CD4-positive, alpha-beta T cell treated with Interferon gamma for 1 hour (primary cell): Measurements from ENCODE around the gene CD200.
"Not testable (repeated sequence)": the region's sequence is repeated elsewhere in the genome, so short reads cannot be mapped to it uniquely, and the experiment has no call there.

Experiments used
- DNase-seq: peaks from one replicate; pipeline ENCODE4 v3.0.0-alpha.2; 2020

Gene CD200

DNA sequence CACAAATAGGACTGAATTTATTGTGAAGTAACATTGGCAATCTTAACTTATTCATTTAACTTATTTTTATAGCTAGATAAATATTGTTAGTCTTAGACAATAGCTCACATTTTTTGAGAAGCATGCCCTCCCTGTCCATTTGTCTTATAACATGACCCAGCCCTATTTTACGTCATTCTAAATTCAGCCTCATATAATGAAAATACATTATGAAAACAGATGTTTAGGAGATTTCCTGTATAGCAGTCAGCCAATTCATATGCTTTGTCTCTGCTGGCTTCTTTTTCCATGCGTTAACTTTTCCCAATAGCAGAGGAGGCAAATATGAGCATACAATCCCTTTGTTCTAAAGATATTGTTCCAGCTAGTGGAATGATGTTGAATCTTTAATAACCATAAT is 29.3 kb downstream of the CD200 start:
- DNase-seq = no peak

DNA sequence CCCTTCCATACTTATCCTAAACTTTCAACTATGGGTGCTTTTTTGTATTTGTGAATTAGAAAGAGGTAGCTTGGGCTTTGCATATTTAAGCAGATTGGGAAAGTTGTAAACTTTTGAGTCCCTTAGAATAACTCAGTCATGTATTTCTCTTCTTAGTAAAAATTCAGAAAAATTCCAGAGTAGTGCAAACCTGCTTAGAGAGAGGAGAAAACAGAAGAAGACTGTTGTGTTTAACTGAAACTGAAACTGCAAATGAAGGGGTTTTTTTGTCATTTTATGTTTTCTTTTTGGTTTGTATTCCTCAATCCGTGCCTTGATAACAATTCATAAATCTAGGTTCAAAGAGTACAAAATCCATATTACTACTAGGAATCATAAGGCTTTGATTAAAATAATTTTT is 31.3 kb downstream of the CD200 start:
- DNase-seq = no peak

DNA sequence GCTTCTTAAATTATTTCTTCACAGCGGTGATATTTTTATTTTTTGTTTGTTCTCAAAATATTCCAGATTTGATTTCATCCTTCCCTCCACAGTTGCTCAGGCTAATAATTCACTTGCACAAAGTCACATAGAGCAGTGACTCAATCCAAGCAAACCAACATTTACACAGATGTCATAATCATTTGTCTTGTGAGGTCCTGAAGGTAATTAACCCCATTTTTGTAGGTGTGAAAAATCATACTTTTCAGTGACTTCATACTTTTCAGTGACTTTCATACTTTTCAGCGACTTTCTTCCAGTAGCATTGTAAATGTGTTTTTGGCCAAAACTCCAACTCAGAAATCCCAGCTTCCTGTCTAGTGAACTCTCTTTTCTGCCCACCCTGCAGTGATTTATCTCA is 32.1 kb downstream of the CD200 start:
- DNase-seq = no peak

DNA sequence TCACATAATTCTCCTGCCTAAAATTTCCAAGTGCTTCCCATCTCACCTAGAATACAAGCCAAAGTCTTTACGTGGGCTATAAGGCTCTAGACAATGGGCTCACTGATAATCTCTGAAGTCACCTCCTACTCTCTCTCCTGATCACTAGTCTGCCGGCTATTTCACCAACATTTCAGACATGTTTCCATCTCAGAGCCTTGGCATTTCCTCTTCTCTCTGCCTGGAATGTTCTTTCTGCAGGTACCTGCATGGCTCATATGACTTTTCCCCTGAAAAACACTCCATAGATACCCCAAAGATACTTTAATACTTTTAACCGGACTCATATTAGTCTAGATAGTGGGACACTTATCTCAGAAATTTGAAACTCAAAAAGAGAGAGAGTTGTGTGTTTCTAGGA is 32.7 kb downstream of the CD200 start:
- DNase-seq = no peak

DNA sequence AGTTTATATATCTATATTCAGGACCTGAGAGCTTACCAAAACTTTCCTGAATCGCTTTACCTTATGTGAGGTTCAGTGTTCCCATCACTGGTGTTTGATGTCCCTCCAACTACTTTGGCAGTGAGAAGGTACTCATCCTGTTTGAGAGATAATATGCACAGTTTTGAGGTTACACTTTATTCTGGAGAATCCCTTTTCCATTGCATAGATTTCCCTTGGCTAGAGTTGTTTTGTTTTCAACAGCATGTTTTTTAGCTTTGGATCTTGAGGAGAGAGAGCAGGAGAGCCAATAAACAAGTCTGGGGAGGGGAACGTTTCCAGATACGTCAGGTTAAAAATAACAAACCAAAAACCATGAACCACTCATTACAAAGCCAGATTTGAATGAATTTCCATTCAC is 33.6 kb downstream of the CD200 start:
- DNase-seq = no peak

DNA sequence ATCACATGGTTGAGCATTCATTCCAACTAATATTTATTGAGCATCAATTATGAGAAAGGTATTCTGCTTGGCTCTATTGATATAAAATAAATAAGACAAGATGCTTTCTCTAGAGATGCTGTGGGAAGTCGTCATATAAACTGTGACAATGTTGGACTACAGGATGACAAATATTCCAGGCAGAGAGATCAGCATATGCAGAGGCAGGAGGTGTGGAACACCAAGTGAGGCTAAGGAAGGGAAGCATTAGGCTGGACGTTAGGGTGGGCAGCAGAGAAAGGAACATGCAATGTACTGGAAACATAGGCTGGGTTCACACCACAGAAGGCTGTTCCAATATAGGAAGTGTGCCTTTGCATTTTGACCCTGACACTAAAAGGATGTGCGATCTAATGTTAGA is 38.6 kb downstream of the CD200 start:
- no peak for DNase-seq

DNA sequence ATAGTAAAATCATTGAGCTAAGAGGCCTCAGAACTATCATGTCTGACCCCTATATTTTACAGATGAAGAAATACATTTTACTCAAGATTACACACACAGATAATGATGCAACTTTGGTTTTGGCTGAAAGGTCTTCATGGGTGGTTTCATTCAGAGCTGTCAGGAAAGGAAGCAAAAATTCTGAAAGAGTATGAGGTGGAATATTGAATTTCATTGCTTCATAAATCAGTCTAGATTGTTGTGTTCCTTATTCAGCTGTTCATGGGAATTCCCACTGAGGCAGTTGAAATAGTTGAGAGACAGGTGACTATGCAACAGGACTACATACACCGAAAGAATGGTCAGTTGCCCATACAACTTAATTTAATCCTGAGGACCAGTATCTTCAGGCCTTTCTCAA is 39.4 kb downstream of the CD200 start:
- no peak for DNase-seq

DNA sequence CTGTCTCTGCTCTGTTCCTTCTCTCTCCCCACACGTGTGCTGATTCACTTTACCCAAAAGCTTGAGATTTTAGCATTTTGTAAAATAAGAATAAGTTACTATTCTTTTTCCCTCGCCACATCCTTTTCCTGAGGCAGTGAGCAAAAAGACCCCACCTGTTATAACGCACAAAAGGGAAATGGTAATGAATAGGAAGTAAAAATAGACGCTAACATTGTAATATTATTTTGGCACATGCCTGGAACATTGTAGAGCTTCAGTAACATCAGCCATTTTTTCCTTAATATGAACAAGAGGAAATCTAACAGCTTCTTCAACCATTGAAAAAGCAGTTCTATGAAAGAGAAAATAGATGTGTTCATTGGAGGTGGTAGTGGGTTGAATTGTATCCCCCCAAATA is 40.5 kb downstream of the CD200 start:
- no peak for DNase-seq

DNA sequence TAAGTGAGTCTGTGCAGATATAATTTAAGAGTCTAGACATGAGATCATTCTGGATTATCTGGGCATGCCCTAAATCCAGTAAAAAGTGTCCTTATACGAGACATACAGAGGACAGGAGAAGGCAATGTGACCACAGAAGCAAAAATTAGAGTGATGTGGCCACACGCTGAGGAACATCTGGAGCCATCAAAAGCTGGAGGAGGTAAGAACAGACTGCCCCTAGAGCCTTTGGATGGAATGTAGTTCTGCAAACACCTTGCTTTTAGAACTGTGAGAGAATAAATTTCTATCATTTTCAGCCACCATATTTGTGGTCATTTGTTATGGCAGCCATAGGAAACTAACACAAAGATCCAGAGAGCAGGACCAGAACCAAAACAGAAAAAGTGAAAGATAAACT is 41.0 kb downstream of the CD200 start:
- DNase-seq = no peak

DNA sequence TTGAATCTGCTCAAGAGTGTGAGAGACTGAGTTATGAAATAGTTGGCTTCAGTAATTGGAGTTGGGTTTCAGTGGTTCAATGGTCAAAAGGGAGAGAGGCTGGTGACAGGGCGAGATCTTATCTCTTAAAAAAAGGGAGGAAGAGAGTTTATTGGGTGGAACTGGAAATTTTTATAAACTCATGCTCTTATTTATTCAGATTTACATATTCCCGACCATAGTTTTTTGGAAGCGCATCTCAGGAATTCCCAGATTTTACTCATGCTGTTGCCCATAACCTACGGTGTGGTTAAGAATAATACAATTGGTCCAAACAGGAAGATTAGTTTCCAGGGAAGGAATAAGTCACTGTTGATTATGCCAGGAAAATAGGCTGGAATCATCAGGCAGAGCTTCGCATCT is 41.4 kb downstream of the CD200 start:
- no peak for DNase-seq

DNA sequence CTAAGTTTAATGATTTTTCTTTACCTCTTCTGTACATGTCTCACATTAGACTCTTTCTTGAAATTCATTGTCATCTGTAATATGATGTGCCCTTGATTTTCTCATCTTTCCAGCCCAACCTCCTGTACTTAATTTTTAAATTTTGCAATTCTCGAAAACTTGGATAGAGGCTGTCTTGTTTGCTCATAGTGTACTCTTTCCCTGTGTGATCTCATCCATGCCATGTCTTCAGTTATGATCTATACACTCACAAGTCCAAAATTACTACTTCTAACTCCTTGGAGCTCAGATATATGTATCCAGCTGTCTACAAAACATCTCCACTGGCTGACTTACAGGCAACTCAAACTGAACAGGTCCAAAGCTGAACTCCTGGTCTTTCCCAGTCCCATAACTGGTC is 42.2 kb downstream of the CD200 start:
- no peak for DNase-seq

DNA sequence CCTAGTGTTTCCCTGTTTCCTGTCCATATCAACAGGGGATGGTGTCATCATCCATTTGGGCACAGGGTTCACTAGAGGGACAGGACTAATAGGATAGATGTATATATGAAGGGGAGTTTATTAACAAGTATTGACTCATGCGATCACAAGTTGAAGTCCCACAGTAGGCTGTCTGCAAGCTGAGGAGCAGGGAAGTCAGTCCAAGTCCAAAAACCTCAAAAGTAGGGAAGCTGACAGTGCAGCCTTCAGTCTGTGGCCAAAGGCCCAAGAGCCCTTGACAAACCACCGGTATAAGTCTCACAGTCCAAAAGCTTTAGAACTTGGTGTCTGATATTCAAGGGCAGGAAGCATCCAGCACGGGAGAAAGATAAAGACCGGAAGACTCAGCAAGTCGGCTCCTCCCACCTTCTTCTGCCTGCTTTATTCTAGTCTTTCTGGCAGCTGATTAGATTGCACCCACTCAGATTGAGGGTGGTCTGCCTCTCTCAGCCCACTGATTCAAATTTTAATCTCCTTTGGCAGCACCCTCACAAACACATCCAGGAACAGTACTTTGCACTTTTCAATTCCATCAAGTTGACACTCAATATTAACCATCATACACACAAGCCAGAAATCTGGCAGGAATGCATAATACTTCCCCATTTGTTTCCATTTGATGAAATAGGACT is 43.4 kb downstream of the CD200 start:
- DNase-seq = no peak

DNA sequence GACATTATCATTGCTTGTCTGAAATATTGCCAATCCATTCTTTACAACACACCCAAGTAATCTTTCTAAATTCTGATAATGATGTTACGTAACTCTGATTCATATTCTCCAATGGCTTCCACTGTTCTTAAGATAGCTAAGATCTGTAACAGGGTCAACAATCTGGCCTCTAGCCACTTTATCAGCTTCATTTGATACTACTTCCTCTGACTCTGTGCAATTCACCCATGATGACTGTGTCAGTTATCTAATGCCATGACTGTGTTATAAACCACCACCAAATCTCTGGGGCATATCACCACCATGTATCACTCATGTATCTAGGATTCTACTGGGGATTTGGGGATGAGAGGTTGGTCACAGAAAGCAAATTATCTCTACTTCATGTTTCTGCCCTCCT is 44.0 kb downstream of the CD200 start:
- no peak for DNase-seq

DNA sequence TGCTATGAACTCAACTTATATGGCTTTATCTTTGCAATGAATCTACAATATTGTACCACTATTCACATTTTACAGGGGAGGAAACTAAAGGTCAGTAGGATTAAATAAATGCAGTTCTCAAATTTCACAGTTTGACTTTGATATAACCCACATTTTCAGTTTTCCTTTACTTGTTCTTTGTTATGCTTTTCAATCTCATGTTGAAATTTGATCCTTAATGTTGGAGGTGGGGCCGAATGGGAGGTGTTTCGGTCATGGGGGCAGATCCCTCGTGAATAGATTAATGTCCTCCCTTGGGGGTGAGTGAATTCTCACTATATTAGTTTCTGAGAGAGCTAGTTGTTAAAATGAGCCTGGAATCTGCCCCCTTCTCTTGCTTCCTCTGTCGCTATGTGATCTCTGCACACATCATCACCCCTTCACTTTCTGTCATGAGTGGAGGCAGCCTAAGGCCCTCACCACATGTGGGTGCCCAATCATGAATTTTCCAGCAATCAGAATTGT is 44.7 kb downstream of the CD200 start:
- DNase-seq = no peak

DNA sequence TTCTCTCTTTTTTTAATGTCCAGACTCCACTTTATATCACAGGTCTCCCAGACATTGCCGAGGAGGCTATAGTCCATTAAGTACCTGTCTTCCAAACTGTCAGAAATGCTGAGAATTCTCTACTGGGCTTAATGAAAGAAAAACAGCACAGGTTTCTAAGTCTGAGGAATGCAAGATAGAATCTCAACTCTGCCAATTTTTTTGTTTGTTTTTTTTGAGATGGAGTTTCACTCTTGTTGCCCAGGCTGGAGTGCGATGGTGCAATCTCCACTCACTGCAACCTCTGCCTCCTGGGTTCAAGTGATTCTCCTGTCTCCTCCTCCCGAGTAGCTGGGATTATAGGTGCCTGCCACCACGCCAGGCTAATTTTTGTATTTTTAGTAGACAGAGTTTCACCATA is 45.4 kb downstream of the CD200 start:
- not testable (repeated sequence) for DNase-seq

DNA sequence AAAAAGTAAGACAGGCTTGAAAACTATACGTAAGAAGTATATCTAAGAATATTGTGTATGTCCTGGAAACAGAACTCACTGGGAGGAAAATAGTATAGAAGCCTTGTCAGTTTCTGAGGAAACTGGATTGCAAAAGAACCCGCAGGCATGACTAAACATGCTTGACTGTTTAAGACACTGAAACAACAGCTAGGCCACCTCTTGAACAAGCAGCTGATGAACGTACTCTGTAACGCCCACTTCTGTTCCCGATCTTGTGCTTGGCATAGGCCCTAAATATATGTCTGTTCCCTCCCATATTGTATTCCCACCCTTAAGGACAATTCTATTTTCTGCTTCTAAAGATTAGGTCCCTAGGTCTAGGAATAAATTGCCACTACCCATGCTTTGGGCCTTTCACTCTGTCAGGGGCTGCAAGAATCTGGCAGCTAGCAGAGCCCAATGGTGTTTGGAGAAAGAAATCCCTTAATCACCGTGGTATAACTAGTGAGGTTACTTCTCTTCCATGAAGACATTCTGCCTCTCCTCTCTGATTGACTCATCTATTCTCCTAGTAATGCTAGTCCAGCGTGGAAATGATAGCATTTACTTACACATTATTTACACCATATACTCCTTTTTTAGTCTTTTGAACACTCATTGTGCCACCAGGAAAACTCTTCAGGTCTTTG is 46.2 kb downstream of the CD200 start:
- peak; percentile 25 for DNase-seq

DNA sequence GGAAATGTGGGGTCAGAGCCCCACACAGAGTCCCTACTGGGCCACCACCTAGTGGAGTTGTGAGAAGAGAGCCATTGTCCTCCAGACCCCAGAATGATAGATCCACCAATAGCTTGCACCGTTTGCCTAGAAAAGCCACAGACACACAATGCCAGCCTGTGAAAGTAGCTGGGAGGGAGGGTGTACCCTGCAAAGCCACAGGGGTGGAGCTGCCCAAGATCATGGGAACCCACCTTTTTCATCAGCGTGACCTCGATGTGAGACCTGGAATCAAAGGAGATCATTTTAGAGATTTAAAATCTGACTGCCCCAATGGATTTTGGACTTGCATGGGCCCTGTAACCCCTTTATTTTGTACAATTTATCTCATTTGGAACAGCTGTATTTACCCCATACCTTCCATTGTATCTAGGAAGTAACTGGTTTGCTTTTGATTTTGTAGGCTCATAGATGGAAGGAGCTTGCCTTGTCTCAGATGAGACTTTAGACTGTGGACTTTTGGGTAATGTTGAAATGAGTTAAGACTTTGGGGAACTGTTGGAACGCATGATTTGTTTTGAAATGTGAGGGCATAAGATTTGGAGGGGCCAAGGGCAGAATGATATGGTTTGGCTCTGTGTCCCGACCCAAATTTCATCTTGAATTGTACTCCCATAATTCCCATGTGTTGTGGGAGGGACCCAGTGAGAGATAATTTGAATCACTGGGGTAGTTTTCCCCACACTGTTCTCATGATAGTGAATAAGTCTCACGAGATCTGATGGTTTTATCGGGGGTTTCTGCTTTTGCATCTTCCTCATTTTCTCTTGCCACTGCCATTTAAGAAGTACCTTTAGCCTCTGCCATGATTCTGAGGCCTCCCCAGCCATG is 49.0 kb downstream of the CD200 start:
- DNase-seq = no peak

DNA sequence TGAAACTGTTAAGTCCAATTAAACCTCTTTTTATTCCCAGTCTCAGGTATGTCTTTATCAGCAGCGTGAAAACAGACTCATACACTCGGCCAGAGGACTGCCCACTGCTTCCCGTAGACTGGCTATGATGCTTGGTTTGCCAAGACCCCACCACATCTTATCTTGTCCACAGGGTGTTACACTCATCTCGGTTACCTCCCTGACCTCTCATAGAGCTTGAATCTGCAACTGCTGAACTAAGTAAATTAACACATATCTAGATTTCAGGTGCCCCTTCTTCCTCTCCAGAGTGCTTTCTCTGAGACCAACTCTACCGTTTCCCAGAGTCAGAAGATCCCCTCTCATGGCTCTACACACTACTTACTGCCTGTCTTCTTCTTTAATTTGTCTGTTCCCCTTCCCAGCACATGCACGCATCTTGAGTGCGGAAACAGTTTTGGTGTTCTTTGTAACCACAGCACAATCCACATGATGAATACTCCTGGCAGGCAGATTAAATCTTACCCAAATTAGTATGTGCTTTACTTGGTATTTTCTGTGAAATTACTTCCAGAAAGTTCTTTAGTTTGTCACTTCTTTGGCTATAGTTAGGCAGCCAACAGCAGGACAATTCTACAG is 49.7 kb downstream of the CD200 start:
- no peak for DNase-seq

DNA sequence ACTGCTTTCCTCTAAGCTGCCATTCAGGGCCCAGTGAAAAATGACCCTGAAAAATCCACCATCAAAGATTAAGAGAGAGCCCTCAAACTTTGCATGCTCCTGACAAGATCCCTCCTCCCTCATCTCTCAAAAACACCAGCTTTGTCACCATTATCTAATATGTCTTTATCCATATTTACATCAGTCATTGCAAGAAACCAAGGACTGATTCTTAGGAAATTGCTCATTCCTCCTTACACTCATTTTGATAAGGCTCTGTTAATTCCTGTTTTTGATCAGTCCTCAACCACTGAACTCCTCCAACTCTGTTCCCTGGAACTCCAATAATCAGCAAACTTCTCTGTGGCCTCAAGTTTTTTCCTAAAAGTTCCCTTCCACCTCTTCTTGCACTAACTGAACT is 51.8 kb downstream of the CD200 start:
- no peak for DNase-seq

DNA sequence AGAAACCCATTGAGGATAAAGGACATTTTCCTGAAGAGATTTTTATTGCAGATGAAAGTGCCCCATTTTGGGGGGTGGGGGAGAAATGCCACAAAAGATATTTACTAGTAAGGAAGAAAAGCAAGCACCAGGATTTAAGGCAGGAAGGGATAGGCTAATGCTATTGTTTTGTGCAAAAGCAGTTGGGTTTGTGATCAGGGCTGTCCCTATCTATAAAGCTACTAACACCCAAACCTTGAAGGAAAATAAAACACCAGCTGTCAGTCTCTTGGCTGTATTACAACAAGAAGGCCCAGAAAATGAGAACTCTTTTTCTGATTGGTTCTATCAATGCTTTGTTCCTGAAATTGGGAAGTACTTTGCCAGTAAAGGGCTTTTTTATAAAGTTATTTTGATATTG is 56.0 kb downstream of the CD200 start:
- DNase-seq = no peak

DNA sequence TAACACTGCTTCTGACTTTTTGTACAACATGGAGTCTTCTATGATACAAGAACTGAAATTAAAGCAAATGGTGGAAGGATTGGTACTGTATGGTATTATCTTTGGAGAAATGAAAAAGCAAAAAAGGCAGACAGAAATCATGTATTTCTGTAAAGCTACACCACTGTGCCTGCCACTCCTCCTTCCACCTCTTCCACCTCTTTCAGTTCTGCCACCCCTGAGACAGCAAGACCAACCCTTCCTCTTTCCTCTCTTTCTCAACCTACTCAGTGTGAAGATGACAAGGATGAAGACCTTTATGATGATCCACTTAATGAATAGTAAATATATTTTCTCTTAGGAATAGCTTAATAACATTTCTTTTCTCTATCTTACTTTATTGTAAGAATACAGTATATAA is 57.0 kb downstream of the CD200 start:
- DNase-seq = no peak

DNA sequence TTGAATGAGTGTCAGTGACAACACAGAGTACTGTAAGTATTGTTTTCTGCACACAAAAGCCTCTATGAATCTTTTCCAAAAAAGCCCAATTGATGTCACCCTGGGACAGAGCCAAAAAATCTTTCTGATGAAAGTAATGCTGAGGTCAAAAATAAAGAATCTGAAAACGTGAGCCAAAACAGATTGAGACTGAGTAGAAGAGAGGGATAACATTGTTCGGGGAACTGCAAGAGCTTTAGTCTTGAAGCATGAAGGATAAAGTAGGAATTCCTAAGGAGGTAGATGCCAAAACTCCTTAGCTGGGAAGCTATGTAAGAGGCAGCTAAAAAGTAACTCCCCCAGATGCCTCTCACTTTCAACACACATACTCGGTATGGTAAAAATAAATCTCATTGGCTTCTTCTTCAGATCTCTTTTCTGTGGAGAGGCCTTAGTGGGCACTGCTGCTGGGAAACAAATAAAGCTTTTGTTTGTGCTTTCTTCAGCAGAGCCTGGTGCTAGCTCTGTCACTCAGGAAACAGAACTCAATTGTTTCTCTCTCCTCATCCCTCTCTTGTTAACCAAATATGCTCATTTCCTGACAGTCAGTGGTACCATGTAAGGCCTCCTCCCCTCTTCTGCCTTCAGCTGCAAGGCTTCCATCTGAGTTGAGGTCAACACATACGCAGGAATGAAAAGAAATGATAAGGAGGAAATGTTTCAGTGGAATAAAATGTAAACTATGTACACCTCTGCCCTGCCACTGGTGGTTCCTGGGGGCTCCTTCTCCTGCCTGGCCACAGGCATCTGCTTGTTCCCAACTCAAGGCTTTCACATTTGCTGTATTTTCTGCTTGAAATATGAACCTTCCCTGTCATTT is 58.1 kb downstream of the CD200 start:
- no peak for DNase-seq
